Mesodermal cell (in vitro differentiated cells): ENCODE measurements around the gene POU2F1.

ENCODE experiments used
- H3K27ac ChIP-seq: 2 replicates; pipeline ENCODE4 v1.7.0; 2013; ENCODE audit warnings: mild to moderate bottlenecking, low read depth, low read length, moderate library complexity; ENCODE audit not compliant: severe bottlenecking
- H3K36me3 ChIP-seq: 2 replicates; pipeline ENCODE4 v1.7.1; 2013; ENCODE audit warnings: mild to moderate bottlenecking, low read length, moderate library complexity; ENCODE audit not compliant: control insufficient read depth, insufficient read depth
- H3K4me1 ChIP-seq: one replicate; pipeline ENCODE4 v1.7.1; 2013; ENCODE audit warnings: mild to moderate bottlenecking, low read length; ENCODE audit not compliant: insufficient read depth, control insufficient read depth, poor library complexity, severe bottlenecking
- H3K4me3 ChIP-seq: 2 replicates; pipeline ENCODE4 v1.7.0; 2013; ENCODE audit warnings: low read length, control low read depth, mild to moderate bottlenecking; ENCODE audit not compliant: insufficient read depth, poor library complexity, severe bottlenecking; ENCODE audit errors: extremely low read depth
- H3K9me3 ChIP-seq: 2 replicates; pipeline ENCODE4 v1.7.1; 2013; ENCODE audit warnings: mild to moderate bottlenecking, low read length, moderate library complexity; ENCODE audit not compliant: control insufficient read depth
- WGBS, 2 experiments: methylation state at CpG; one replicate each; pipeline ENCODE4 v1.1.5; 2013; ENCODE audit warnings: missing lambda C conversion rate in 2 of 2; ENCODE audit not compliant: insufficient coverage in 2 of 2; 5-methylcytosine and 5-hydroxymethylcytosine counted together

POU2F1 gene

GRCh38 chr1:167251472-167251871 lies 30.8 kb downstream of the POU2F1 start:
- Histone ChIP-seq H3K4me3 (no peak overlapping the region), H3K4me1 (peaks cover 16% of the 10 kb centered on the region), H3K36me3 (no peaks in the 10 kb centered on the region), H3K27ac (no peak overlapping the region), H3K9me3 (no peaks in the 10 kb centered on the region)
- 100% methylated on average over 1 to 4 of the region's 4 CpGs for WGBS, 2 experiments

- no peak overlapping the region for H3K27ac ChIP-seq
- H3K4me3 ChIP-seq, result no peak overlapping the region
- H3K9me3 ChIP-seq, result no peaks in the 10 kb centered on the region
- H3K4me1 ChIP-seq, result peaks cover 16% of the 10 kb centered on the region
- no peaks in the 10 kb centered on the region for H3K36me3 ChIP-seq
Measured at GRCh38 chr1:167252986-167253385, 32.3 kb downstream of the POU2F1 start.

- Histone ChIP-seq H3K4me1 (peaks cover 2% of the 10 kb centered on the region), H3K36me3 (no peaks in the 10 kb centered on the region), H3K9me3 (no peaks in the 10 kb centered on the region), H3K4me3 (no peak overlapping the region), H3K27ac (no peak overlapping the region)
- 89 to 92% methylated on average over 4 to 5 of the region's 5 CpGs for whole genome bisulfite sequencing, 2 experiments
Measured at GRCh38 chr1:167258858-167259257, 38.2 kb downstream of the POU2F1 start.

- H3K4me3 ChIP-seq, result no peak overlapping the region
- H3K27ac ChIP-seq, result no peak overlapping the region
- H3K4me1 ChIP-seq, result peaks cover 5% of the 10 kb centered on the region
Measured at GRCh38 chr1:167262836-167263235, 42.1 kb downstream of the POU2F1 start.

GRCh38 chr1:167263344-167263743 lies 42.7 kb downstream of the POU2F1 start:
- Histone ChIP-seq H3K36me3 (no peaks in the 10 kb centered on the region), H3K27ac (no peak overlapping the region), H3K9me3 (no peaks in the 10 kb centered on the region), H3K4me3 (no peak overlapping the region), H3K4me1 (peaks cover 5% of the 10 kb centered on the region)
- WGBS, 2 experiments, result 96 to 100% methylated on average over 6 to 7 of the region's 8 CpGs

More at GRCh38 chr1:167262836-167263235, 42.1 kb downstream of the POU2F1 start:
- no peaks in the 10 kb centered on the region for H3K9me3 ChIP-seq
- no peaks in the 10 kb centered on the region for H3K36me3 ChIP-seq

- no peak overlapping the region for H3K27ac ChIP-seq
- no peaks in the 10 kb centered on the region for H3K9me3 ChIP-seq
- peaks cover 5% of the 10 kb centered on the region for H3K4me1 ChIP-seq
- no peaks in the 10 kb centered on the region for H3K36me3 ChIP-seq
- no peak overlapping the region for H3K4me3 ChIP-seq
Measured at GRCh38 chr1:167263819-167264464, 43.3 kb downstream of the POU2F1 start.

GRCh38 chr1:167266965-167267364 lies 46.3 kb downstream of the POU2F1 start:
- Histone ChIP-seq H3K4me1 (peaks cover 5% of the 10 kb centered on the region), H3K9me3 (no peaks in the 10 kb centered on the region), H3K27ac (no peak overlapping the region), H3K36me3 (no peaks in the 10 kb centered on the region), H3K4me3 (no peak overlapping the region)

- no peaks in the 10 kb centered on the region for H3K36me3 ChIP-seq
- no peaks in the 10 kb centered on the region for H3K9me3 ChIP-seq
- WGBS, 2 experiments, result 60 to 100% methylated on average over 1 of the region's 2 CpGs
- no peak overlapping the region for H3K27ac ChIP-seq
- peaks cover 5% of the 10 kb centered on the region for H3K4me1 ChIP-seq
- H3K4me3 ChIP-seq, result no peak overlapping the region
Measured at GRCh38 chr1:167268347-167268787, 47.7 kb downstream of the POU2F1 start.

- WGBS, 2 experiments, result 100% methylated on average over 1 of the region's 1 CpG; no CpG with 5 or more reads in 1 of the 2 experiments
- H3K9me3 ChIP-seq, result no peaks in the 10 kb centered on the region
- H3K36me3 ChIP-seq, result no peaks in the 10 kb centered on the region
- no peaks in the 10 kb centered on the region for H3K4me1 ChIP-seq
- H3K4me3 ChIP-seq, result no peak overlapping the region
- H3K27ac ChIP-seq, result no peak overlapping the region
Measured at GRCh38 chr1:167270349-167271092, 49.8 kb downstream of the POU2F1 start.

GRCh38 chr1:167272369-167272957 lies 51.8 kb downstream of the POU2F1 start:
- Histone ChIP-seq H3K4me1 (no peaks in the 10 kb centered on the region), H3K4me3 (no peak overlapping the region), H3K9me3 (no peaks in the 10 kb centered on the region), H3K27ac (no peak overlapping the region), H3K36me3 (no peaks in the 10 kb centered on the region)
- 92 to 100% methylated on average over 1 to 2 of the region's 3 CpGs for WGBS, 2 experiments
